ENCODE results near the gene MYL6. TPM values are rescaled to one million over a fixed set of nuclear protein-coding genes. Genes with fewer than 3 reads are reported as not detected.

The MYL6 gene
- polyA plus RNA-seq, 1 of the 3 experiments (the other 2 are of a cell fraction): 4,697 TPM

DNA sequence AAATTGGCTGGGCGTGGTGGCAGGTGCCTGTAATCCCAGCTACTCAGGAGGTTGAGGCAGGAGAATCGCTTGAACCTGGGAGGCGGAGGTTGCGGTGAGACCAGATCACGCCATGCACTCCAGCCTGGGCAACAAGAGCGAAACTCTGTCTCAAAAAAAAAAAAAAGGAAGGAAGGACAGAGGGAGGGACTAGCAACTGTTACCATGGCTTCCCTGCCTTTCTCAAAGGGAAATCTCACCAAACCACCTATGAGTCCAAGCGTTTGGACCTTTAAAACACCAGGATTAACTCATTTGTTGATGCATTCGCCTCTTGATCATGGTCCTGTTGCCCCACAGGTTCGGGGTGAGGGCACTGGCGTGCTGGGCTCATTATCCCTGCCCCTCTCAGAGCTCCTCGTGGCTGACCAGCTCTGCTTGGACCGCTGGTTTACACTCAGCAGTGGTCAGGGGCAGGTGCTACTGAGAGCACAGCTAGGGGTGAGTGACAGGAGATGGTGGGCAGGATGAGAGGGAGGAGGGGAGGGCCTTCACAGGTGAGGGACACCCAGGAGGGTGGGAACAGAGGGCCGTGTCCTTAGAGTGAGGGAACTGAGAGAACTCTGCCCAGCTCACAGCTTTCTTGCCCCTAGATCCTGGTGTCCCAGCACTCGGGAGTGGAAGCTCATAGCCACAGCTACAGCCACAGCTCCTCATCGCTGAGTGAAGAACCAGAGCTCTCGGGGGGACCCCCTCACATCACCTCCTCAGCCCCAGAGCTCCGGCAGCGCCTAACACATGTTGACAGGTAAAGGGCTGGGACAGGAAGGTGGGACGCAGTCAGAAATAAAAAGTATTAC is 16.0 kb upstream of the MYL6 start:
- Histone ChIP-seq H3K4me3 (ENCODE audit: low read depth in 2 of 2, low read length in 1 of 2) (no peak overlapping the region), H2AFZ (ENCODE audit: low read depth) (no peak overlapping the region), H4K20me1 (ENCODE audit: insufficient read depth) (no peaks in the 10 kb centered on the region), H3K36me3 (replicated peaks in 1 of 2; ENCODE audit: control insufficient read depth in 1 of 2, insufficient read depth in 2 of 2, low read length in 1 of 2) (peaks cover 30 to 57% of the 10 kb centered on the region in 2 experiments), H3K9me3 (no peaks in the 10 kb centered on the region), H3F3A (replicated peaks; ENCODE audit: insufficient read depth) (peaks cover 15% of the 10 kb centered on the region), H3K9ac (no peak overlapping the region), H3K4me2 (no peak overlapping the region), H3K4me1 (ENCODE audit: control insufficient read depth in 1 of 2, insufficient read depth in 2 of 2, low read depth in 1 of 2, low read length in 1 of 2) (peaks cover 0 to 2% of the 10 kb centered on the region in 2 experiments; a peak in 1 of 4 replicates), H3K79me2 (ENCODE audit: insufficient read depth) (no peaks in the 10 kb centered on the region), H3K27me3 (ENCODE audit: insufficient read depth) (no peaks in the 10 kb centered on the region), H3K27ac (ENCODE audit: low read depth in 2 of 2, low read length in 1 of 2) (no peak overlapping the region), H3K9me2 (no peaks in the 10 kb centered on the region)
- no peak for DNase-seq
- ChIA-PET POLR2A (interaction anchor here (0.6 to 1.0 kb wide), 4 partner anchors 9 to 142 kb away, joined by 3 to 7 read pairs (median 4); partner anchors contain the start of gene ESYT1), CTCF (interaction anchor here (1.7 to 4.0 kb wide), 4 partner anchors 10 to 146 kb away, joined by 4 to 16 read pairs (median 12); partner anchors contain the start of genes MYL6B, SMARCC2 and ZC3H10)
- 94% methylated on average over 19 of the region's 19 CpGs for WGBS (ENCODE audit: low lambda C conversion rate)
- no peak for TF ChIP-seq FOXM1 (IDR thresholded peaks at IDR 0.05; ENCODE audit: low read depth)
- no peak for TF ChIP-seq NRF1 (IDR thresholded peaks at IDR 0.05; ENCODE audit: low read depth, low read length)
- TF ChIP-seq, protein P1, sequence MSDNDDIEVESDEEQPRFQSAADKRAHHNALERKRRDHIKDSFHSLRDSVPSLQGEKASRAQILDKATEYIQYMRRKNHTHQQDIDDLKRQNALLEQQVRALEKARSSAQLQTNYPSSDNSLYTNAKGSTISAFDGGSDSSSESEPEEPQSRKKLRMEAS (IDR thresholded peaks at IDR 0.05; ENCODE audit: low read depth): no peak
- TF ChIP-seq EP300 (IDR thresholded peaks at IDR 0.05; ENCODE audit: borderline replicate concordance in 1 of 2, low read depth in 1 of 2, low read length in 1 of 2): no peak
- TF ChIP-seq, protein P2, sequence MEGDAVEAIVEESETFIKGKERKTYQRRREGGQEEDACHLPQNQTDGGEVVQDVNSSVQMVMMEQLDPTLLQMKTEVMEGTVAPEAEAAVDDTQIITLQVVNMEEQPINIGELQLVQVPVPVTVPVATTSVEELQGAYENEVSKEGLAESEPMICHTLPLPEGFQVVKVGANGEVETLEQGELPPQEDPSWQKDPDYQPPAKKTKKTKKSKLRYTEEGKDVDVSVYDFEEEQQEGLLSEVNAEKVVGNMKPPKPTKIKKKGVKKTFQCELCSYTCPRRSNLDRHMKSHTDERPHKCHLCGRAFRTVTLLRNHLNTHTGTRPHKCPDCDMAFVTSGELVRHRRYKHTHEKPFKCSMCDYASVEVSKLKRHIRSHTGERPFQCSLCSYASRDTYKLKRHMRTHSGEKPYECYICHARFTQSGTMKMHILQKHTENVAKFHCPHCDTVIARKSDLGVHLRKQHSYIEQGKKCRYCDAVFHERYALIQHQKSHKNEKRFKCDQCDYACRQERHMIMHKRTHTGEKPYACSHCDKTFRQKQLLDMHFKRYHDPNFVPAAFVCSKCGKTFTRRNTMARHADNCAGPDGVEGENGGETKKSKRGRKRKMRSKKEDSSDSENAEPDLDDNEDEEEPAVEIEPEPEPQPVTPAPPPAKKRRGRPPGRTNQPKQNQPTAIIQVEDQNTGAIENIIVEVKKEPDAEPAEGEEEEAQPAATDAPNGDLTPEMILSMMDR (IDR thresholded peaks at IDR 0.05): no peak
- TF ChIP-seq, protein P3, sequence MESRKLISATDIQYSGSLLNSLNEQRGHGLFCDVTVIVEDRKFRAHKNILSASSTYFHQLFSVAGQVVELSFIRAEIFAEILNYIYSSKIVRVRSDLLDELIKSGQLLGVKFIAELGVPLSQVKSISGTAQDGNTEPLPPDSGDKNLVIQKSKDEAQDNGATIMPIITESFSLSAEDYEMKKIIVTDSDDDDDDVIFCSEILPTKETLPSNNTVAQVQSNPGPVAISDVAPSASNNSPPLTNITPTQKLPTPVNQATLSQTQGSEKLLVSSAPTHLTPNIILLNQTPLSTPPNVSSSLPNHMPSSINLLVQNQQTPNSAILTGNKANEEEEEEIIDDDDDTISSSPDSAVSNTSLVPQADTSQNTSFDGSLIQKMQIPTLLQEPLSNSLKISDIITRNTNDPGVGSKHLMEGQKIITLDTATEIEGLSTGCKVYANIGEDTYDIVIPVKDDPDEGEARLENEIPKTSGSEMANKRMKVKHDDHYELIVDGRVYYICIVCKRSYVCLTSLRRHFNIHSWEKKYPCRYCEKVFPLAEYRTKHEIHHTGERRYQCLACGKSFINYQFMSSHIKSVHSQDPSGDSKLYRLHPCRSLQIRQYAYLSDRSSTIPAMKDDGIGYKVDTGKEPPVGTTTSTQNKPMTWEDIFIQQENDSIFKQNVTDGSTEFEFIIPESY (IDR thresholded peaks at IDR 0.05; ENCODE audit: borderline replicate concordance, low read depth): no peak
- no peak for TF ChIP-seq GABPA (IDR thresholded peaks at IDR 0.05; ENCODE audit: low read depth)
- TF ChIP-seq RXRA (IDR thresholded peaks at IDR 0.05; ENCODE audit: borderline replicate concordance, low read depth): no peak
- TF ChIP-seq, protein P4, sequence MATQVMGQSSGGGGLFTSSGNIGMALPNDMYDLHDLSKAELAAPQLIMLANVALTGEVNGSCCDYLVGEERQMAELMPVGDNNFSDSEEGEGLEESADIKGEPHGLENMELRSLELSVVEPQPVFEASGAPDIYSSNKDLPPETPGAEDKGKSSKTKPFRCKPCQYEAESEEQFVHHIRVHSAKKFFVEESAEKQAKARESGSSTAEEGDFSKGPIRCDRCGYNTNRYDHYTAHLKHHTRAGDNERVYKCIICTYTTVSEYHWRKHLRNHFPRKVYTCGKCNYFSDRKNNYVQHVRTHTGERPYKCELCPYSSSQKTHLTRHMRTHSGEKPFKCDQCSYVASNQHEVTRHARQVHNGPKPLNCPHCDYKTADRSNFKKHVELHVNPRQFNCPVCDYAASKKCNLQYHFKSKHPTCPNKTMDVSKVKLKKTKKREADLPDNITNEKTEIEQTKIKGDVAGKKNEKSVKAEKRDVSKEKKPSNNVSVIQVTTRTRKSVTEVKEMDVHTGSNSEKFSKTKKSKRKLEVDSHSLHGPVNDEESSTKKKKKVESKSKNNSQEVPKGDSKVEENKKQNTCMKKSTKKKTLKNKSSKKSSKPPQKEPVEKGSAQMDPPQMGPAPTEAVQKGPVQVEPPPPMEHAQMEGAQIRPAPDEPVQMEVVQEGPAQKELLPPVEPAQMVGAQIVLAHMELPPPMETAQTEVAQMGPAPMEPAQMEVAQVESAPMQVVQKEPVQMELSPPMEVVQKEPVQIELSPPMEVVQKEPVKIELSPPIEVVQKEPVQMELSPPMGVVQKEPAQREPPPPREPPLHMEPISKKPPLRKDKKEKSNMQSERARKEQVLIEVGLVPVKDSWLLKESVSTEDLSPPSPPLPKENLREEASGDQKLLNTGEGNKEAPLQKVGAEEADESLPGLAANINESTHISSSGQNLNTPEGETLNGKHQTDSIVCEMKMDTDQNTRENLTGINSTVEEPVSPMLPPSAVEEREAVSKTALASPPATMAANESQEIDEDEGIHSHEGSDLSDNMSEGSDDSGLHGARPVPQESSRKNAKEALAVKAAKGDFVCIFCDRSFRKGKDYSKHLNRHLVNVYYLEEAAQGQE (IDR thresholded peaks at IDR 0.05; ENCODE audit: low read depth, low read length): no peak
- TF ChIP-seq TEAD4 (IDR thresholded peaks at IDR 0.05; ENCODE audit: borderline replicate concordance, insufficient read depth): no peak
- no peak for TF ChIP-seq YY1 (IDR thresholded peaks at IDR 0.05; ENCODE audit: low read depth)
- TF ChIP-seq TCF12 (IDR thresholded peaks at IDR 0.05): no peak
- no peak for TF ChIP-seq FOXJ3 (CRISPR knock-in tag; IDR thresholded peaks at IDR 0.05)
- TF ChIP-seq NFIC (IDR thresholded peaks at IDR 0.05; ENCODE audit: borderline replicate concordance): no peak
- TF ChIP-seq, protein P5, sequence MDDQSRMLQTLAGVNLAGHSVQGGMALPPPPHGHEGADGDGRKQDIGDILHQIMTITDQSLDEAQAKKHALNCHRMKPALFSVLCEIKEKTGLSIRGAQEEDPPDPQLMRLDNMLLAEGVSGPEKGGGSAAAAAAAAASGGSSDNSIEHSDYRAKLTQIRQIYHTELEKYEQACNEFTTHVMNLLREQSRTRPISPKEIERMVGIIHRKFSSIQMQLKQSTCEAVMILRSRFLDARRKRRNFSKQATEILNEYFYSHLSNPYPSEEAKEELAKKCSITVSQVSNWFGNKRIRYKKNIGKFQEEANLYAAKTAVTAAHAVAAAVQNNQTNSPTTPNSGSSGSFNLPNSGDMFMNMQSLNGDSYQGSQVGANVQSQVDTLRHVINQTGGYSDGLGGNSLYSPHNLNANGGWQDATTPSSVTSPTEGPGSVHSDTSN (IDR thresholded peaks at IDR 0.05): no peak
- no peak for TF ChIP-seq EZH2phosphoT487 (IDR thresholded peaks at IDR 0.05; ENCODE audit: borderline replicate concordance, low read depth)
- no peak for TF ChIP-seq GATA2 (CRISPR knock-in tag; IDR thresholded peaks at IDR 0.05)

Data from SK-N-SH (cell line).